Central memory CD4-positive, alpha-beta T cell (primary cell): ENCODE measurements around the gene DKC1.

ENCODE experiments used
- DNase-seq: peaks from one replicate; pipeline ENCODE4 v3.0.0; 2022

The DKC1 gene

GRCh38 chrX:154738011-154738738, 24.5 kb upstream of the DKC1 start:
- no peak for DNase-seq

- DNase-seq, result no peak
Observed at GRCh38 chrX:154739952-154740465, 22.7 kb upstream of the DKC1 start.

GRCh38 chrX:154742613-154743012, 20.1 kb upstream of the DKC1 start:
- no peak for DNase-seq

GRCh38 chrX:154748712-154749339, 13.8 kb upstream of the DKC1 start:
- DNase-seq, result peak; percentile 63

GRCh38 chrX:154749856-154750255, 12.8 kb upstream of the DKC1 start:
- DNase-seq, result no peak

- DNase-seq, result peak; percentile 36
Observed at GRCh38 chrX:154750301-154751202, 12.1 kb upstream of the DKC1 start, which contains the start of gene GAB3. Gene GAB3 (minus strand): TSS chrX:154751077. CDS start chrX:154751025, 52 bp downstream.

GRCh38 chrX:154751203-154751668, 11.4 kb upstream of the DKC1 start:
- peak; percentile 16 for DNase-seq

- DNase-seq, result no peak
Observed at GRCh38 chrX:154751669-154752271, 10.9 kb upstream of the DKC1 start.

- DNase-seq, result no peak
Observed at GRCh38 chrX:154758696-154759095, 4.0 kb upstream of the DKC1 start.

GRCh38 chrX:154761977-154762536, 607 bp upstream of the DKC1 start:
- no peak for DNase-seq

GRCh38 chrX:154774622-154775021, 12.0 kb downstream of the DKC1 start:
- DNase-seq, result no peak

GRCh38 chrX:154775419-154776349, 13.0 kb downstream of the DKC1 start:
- no peak for DNase-seq

- DNase-seq, result no peak
Observed at GRCh38 chrX:154776753-154777152, 14.1 kb downstream of the DKC1 start.

GRCh38 chrX:154779261-154779660, 16.6 kb downstream of the DKC1 start:
- DNase-seq, result no peak

- no peak for DNase-seq
Observed at GRCh38 chrX:154780968-154781367, 18.3 kb downstream of the DKC1 start.

- no peak for DNase-seq
Observed at GRCh38 chrX:154784149-154784995, 21.7 kb downstream of the DKC1 start.

- no peak for DNase-seq
Observed at GRCh38 chrX:154785716-154786115, 23.1 kb downstream of the DKC1 start.

GRCh38 chrX:154791467-154791866, 28.8 kb downstream of the DKC1 start:
- no peak for DNase-seq

GRCh38 chrX:154791939-154792338, 29.3 kb downstream of the DKC1 start:
- no peak for DNase-seq
